HEK293 (cell line): Measurements from ENCODE around the gene ZNF224.

Experiments
- FEZF1 ChIP-seq: fragments of 450-650 bp; formaldehyde crosslinking; IDR thresholded peaks from 2 replicates; pipeline ENCODE4 v1.5.1; 2016; ENCODE audit warnings: missing biosample characterization, missing genetic modification characterization
- GLI2 ChIP-seq: fragments of 450-650 bp; formaldehyde crosslinking; IDR thresholded peaks from 2 replicates; pipeline ENCODE4; 2017; ENCODE audit warnings: missing biosample characterization, missing genetic modification characterization, low read depth, borderline replicate concordance
- SALL2 ChIP-seq: fragments of 450-650 bp; formaldehyde crosslinking; IDR thresholded peaks from 2 replicates; pipeline ENCODE4 v1.5.0; 2017; ENCODE audit warnings: missing biosample characterization, mild to moderate bottlenecking, missing genetic modification characterization, borderline replicate concordance
- SETDB1 ChIP-seq: IDR thresholded peaks from one replicate; pipeline ENCODE4 v1.6.1; 2017; ENCODE audit warnings: mild to moderate bottlenecking, low read length, moderate library complexity, mixed read lengths; ENCODE audit not compliant: insufficient read length
- SP7 ChIP-seq: fragments of 450-650 bp; formaldehyde crosslinking; IDR thresholded peaks from 2 replicates; pipeline ENCODE4 v1.5.1; 2016; ENCODE audit warnings: missing biosample characterization, missing genetic modification characterization
- TSHZ1 ChIP-seq: fragments of 450-650 bp; formaldehyde crosslinking; IDR thresholded peaks from 2 replicates; pipeline ENCODE4 v1.5.1; 2016; ENCODE audit warnings: missing biosample characterization, missing genetic modification characterization, borderline replicate concordance
- ZNF112 ChIP-seq: fragments of 450-650 bp; formaldehyde crosslinking; IDR thresholded peaks from 2 replicates; pipeline ENCODE4 v1.5.0; 2017; ENCODE audit warnings: missing biosample characterization, missing genetic modification characterization
- ZNF121 ChIP-seq: fragments of 450-650 bp; formaldehyde crosslinking; IDR thresholded peaks from 2 replicates; pipeline ENCODE4 v1.5.1; 2016; ENCODE audit warnings: missing biosample characterization, missing genetic modification characterization
- ZNF138 ChIP-seq: fragments of 450-650 bp; formaldehyde crosslinking; IDR thresholded peaks from 2 replicates; pipeline ENCODE4 v1.5.1; 2016; ENCODE audit warnings: missing biosample characterization, missing genetic modification characterization, borderline replicate concordance
- ZNF157 ChIP-seq: fragments of 450-650 bp; formaldehyde crosslinking; IDR thresholded peaks from 2 replicates; pipeline ENCODE4 v1.5.1; 2016; ENCODE audit warnings: missing biosample characterization, missing genetic modification characterization
- ZNF223 ChIP-seq: fragments of 450-650 bp; formaldehyde crosslinking; IDR thresholded peaks from 2 replicates; pipeline ENCODE4 v1.5.1; 2016; ENCODE audit warnings: missing biosample characterization, missing genetic modification characterization
- ZNF248 ChIP-seq: fragments of 450-650 bp; formaldehyde crosslinking; IDR thresholded peaks from 2 replicates; pipeline ENCODE4 v1.5.1; 2017; ENCODE audit warnings: missing biosample characterization, missing genetic modification characterization
- ZNF274 ChIP-seq, 2 experiments: fragments of 200-500 bp in 1 of 2; fragments of 450-650 bp in 1 of 2; sonication (Bioruptor generic) in 1 of 2; formaldehyde crosslinking in 1 of 2; IDR thresholded peaks; 2 replicates each; pipeline versions ENCODE4 v1.5.1 to v1.6.1; 2014 to 2016; ENCODE audit warnings: borderline replicate concordance in 1 of 2, inconsistent platforms in 1 of 2, low read length in 1 of 2, missing biosample characterization in 1 of 2, missing genetic modification characterization in 1 of 2
- ZNF311 ChIP-seq: fragments of 450-650 bp; formaldehyde crosslinking; IDR thresholded peaks from 2 replicates; pipeline ENCODE4 v1.5.1; 2017; ENCODE audit warnings: missing biosample characterization, missing genetic modification characterization, borderline replicate concordance
- ZNF350 ChIP-seq: fragments of 450-650 bp; formaldehyde crosslinking; IDR thresholded peaks from 2 replicates; pipeline ENCODE4 v1.5.0; 2017; ENCODE audit warnings: missing biosample characterization, mild to moderate bottlenecking, missing genetic modification characterization
- ZNF394 ChIP-seq: fragments of 450-650 bp; formaldehyde crosslinking; IDR thresholded peaks from 2 replicates; pipeline ENCODE4 v1.5.1; 2016; ENCODE audit warnings: missing biosample characterization, missing genetic modification characterization, mild to moderate bottlenecking, moderate library complexity, borderline replicate concordance
- ZNF404 ChIP-seq: fragments of 450-650 bp; formaldehyde crosslinking; IDR thresholded peaks from 2 replicates; pipeline ENCODE4 v1.5.1; 2017; ENCODE audit warnings: missing biosample characterization, missing genetic modification characterization
- ZNF621 ChIP-seq: fragments of 450-650 bp; formaldehyde crosslinking; IDR thresholded peaks from 2 replicates; pipeline ENCODE4 v1.5.1; 2017; ENCODE audit warnings: missing biosample characterization, missing genetic modification characterization
- ZNF658 ChIP-seq: fragments of 450-650 bp; formaldehyde crosslinking; IDR thresholded peaks from 2 replicates; pipeline ENCODE4; 2016; ENCODE audit warnings: missing biosample characterization, missing genetic modification characterization
- ZNF670 ChIP-seq: fragments of 450-650 bp; formaldehyde crosslinking; IDR thresholded peaks from 2 replicates; pipeline ENCODE4 v1.5.1; 2016; ENCODE audit warnings: missing biosample characterization, missing genetic modification characterization, low read depth
- ZNF677 ChIP-seq: fragments of 450-650 bp; IDR thresholded peaks from 2 replicates; pipeline ENCODE4 v1.5.0; 2018; ENCODE audit warnings: missing biosample characterization, mild to moderate bottlenecking, missing genetic modification characterization, moderate library complexity
- ZNF692 ChIP-seq: fragments of 450-650 bp; formaldehyde crosslinking; IDR thresholded peaks from 2 replicates; pipeline ENCODE4 v1.5.1; 2016; ENCODE audit warnings: missing biosample characterization, missing genetic modification characterization
- ZNF777 ChIP-seq: fragments of 450-650 bp; formaldehyde crosslinking; IDR thresholded peaks from 2 replicates; pipeline ENCODE4 v1.5.1; 2017; ENCODE audit warnings: missing biosample characterization, missing genetic modification characterization, borderline replicate concordance
- ZNF837 ChIP-seq: fragments of 450-650 bp; formaldehyde crosslinking; IDR thresholded peaks from 2 replicates; pipeline ENCODE4 v1.5.1; 2016; ENCODE audit warnings: missing biosample characterization, missing genetic modification characterization
- ZSCAN18 ChIP-seq: fragments of 450-650 bp; formaldehyde crosslinking; IDR thresholded peaks from 2 replicates; pipeline ENCODE4 v1.5.1; 2016; ENCODE audit warnings: missing biosample characterization, missing genetic modification characterization
- TF ChIP-seq, protein P1 (sequence below): fragments of 450-650 bp; formaldehyde crosslinking; IDR thresholded peaks from 2 replicates; pipeline ENCODE4 v1.5.1; 2016; ENCODE audit warnings: missing biosample characterization, missing genetic modification characterization, borderline replicate concordance

The ZNF224 gene

GRCh38 chr19:44141191-44142058, 47.3 kb downstream of the ZNF224 start, which contains the start of gene ZNF234 (continued):
- TF ChIP-seq ZNF274 (IDR thresholded peaks at IDR 0.05; ENCODE audit: low read length) (no peak), ZNF274 (tag by site-specific recombination; IDR thresholded peaks at IDR 0.05; ENCODE audit: borderline replicate concordance) (no peak), ZNF112 (tag by site-specific recombination) (no peak), SETDB1 (no peak), ZNF223 (no peak), ZNF121 (peak; percentile 97), SALL2 (tag by site-specific recombination) (no peak), TSHZ1 (tag by site-specific recombination) (no peak), ZNF404 (no peak), ZNF692 (tag by site-specific recombination) (peak; percentile 70), GLI2 (tag by site-specific recombination) (no peak; the same call in 1 of the 2 replicates), SP7 (peak; percentile 74), ZNF777 (tag by site-specific recombination) (0 out of 2 replicates have a peak, but pooled peaks have one; percentile 29), ZNF658 (tag by site-specific recombination) (no peak), FEZF1 (tag by site-specific recombination) (no peak), ZNF350 (no peak), ZNF157 (tag by site-specific recombination) (peak; percentile 47; the same call in 1 of the 2 replicates), ZNF837 (no peak), ZNF621 (tag by site-specific recombination) (no peak), ZSCAN18 (tag by site-specific recombination) (peak; percentile 49; the same call in 1 of the 2 replicates), ZNF677 (tag by site-specific recombination) (no peak), ZNF394 (tag by site-specific recombination) (peak; percentile 71), ZNF248 (tag by site-specific recombination) (no peak), ZNF670 (no peak), ZNF138 (tag by site-specific recombination) (no peak), ZNF311 (tag by site-specific recombination) (no peak)
- TF ChIP-seq, protein P1, sequence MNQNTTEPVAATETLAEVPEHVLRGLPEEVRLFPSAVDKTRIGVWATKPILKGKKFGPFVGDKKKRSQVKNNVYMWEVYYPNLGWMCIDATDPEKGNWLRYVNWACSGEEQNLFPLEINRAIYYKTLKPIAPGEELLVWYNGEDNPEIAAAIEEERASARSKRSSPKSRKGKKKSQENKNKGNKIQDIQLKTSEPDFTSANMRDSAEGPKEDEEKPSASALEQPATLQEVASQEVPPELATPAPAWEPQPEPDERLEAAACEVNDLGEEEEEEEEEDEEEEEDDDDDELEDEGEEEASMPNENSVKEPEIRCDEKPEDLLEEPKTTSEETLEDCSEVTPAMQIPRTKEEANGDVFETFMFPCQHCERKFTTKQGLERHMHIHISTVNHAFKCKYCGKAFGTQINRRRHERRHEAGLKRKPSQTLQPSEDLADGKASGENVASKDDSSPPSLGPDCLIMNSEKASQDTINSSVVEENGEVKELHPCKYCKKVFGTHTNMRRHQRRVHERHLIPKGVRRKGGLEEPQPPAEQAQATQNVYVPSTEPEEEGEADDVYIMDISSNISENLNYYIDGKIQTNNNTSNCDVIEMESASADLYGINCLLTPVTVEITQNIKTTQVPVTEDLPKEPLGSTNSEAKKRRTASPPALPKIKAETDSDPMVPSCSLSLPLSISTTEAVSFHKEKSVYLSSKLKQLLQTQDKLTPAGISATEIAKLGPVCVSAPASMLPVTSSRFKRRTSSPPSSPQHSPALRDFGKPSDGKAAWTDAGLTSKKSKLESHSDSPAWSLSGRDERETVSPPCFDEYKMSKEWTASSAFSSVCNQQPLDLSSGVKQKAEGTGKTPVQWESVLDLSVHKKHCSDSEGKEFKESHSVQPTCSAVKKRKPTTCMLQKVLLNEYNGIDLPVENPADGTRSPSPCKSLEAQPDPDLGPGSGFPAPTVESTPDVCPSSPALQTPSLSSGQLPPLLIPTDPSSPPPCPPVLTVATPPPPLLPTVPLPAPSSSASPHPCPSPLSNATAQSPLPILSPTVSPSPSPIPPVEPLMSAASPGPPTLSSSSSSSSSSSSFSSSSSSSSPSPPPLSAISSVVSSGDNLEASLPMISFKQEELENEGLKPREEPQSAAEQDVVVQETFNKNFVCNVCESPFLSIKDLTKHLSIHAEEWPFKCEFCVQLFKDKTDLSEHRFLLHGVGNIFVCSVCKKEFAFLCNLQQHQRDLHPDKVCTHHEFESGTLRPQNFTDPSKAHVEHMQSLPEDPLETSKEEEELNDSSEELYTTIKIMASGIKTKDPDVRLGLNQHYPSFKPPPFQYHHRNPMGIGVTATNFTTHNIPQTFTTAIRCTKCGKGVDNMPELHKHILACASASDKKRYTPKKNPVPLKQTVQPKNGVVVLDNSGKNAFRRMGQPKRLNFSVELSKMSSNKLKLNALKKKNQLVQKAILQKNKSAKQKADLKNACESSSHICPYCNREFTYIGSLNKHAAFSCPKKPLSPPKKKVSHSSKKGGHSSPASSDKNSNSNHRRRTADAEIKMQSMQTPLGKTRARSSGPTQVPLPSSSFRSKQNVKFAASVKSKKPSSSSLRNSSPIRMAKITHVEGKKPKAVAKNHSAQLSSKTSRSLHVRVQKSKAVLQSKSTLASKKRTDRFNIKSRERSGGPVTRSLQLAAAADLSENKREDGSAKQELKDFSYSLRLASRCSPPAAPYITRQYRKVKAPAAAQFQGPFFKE (tag by site-specific recombination): no peak; the same call in 1 of the 2 replicates
